DOHH2 (cell line): ENCODE measurements around the gene TSHZ2.

ENCODE experiments used
- H3F3A ChIP-seq: fragments of 200-600 bp; sonication (generic), shearing (Covaris generic); 2 replicates; pipeline ENCODE4 v1.6.0; 2016; ENCODE audit warnings: antibody characterized with exemption, mild to moderate bottlenecking; ENCODE audit not compliant: control insufficient read depth, insufficient read depth
- H3K27ac ChIP-seq: fragments of 200-600 bp; sonication (generic); 2 replicates; pipeline ENCODE4 v1.5.1; 2014; ENCODE audit warnings: low read depth, mild to moderate bottlenecking, low read length, moderate library complexity
- H3K27me3 ChIP-seq: fragments of 200-600 bp; sonication (generic); 2 replicates; pipeline ENCODE4 v1.6.1; 2014; ENCODE audit warnings: mild to moderate bottlenecking, low read length, mixed read lengths; ENCODE audit not compliant: control insufficient read depth
- H3K36me3 ChIP-seq: fragments of 200-600 bp; sonication (generic); 2 replicates; pipeline ENCODE4 v1.6.1; 2014; ENCODE audit warnings: mild to moderate bottlenecking, low read length, moderate library complexity, mixed read lengths; ENCODE audit not compliant: control insufficient read depth
- H3K4me1 ChIP-seq: fragments of 200-600 bp; sonication (generic); 2 replicates; pipeline ENCODE4 v1.6.1; 2014; ENCODE audit warnings: mild to moderate bottlenecking, low read length, mixed read lengths; ENCODE audit not compliant: control insufficient read depth
- H3K4me2 ChIP-seq: fragments of 200-600 bp; sonication (generic); 2 replicates; pipeline ENCODE4 v1.6.0; 2014; ENCODE audit warnings: mild to moderate bottlenecking, low read length, moderate library complexity
- H3K4me3 ChIP-seq: fragments of 200-600 bp; sonication (generic); 2 replicates; pipeline ENCODE4 v1.5.1; 2014; ENCODE audit warnings: mild to moderate bottlenecking, low read length, mixed read lengths
- H3K79me2 ChIP-seq: fragments of 200-600 bp; sonication (generic); 2 replicates; pipeline ENCODE4 v1.6.1; 2014; ENCODE audit warnings: mild to moderate bottlenecking, low read length, mixed read lengths; ENCODE audit not compliant: control insufficient read depth
- H3K9me2 ChIP-seq: fragments of 200-600 bp; sonication (generic); replicated peaks from 2 replicates; pipeline ENCODE4 v1.6.1; 2014; ENCODE audit warnings: mild to moderate bottlenecking, low read length, mixed read lengths; ENCODE audit not compliant: control insufficient read depth
- H3K9me3 ChIP-seq: fragments of 200-600 bp; sonication (generic); 2 replicates; pipeline ENCODE4 v1.6.1; 2014; ENCODE audit warnings: antibody characterized with exemption, low read length, mixed read lengths; ENCODE audit not compliant: control insufficient read depth, insufficient read depth
- H4K20me1 ChIP-seq: fragments of 200-600 bp; sonication (generic); 2 replicates; pipeline ENCODE4 v1.6.0; 2014; ENCODE audit warnings: low read depth, mild to moderate bottlenecking, antibody characterized with exemption, low read length, moderate library complexity; ENCODE audit not compliant: control insufficient read depth, insufficient read depth
- CTCF ChIP-seq: fragments of 200-600 bp; sonication (generic); IDR thresholded peaks from one replicate; pipeline ENCODE4 v1.5.1; 2014; ENCODE audit warnings: antibody characterized with exemption, mild to moderate bottlenecking, low read depth, low read length; ENCODE audit not compliant: poor library complexity, severe bottlenecking
- EZH2phosphoT487 ChIP-seq: fragments of 200-600 bp; sonication (generic); IDR thresholded peaks from 2 replicates; pipeline ENCODE4 v1.6.1; 2017; ENCODE audit warnings: borderline replicate concordance, mild to moderate bottlenecking, antibody characterized with exemption, low read length, moderate library complexity, mixed read lengths

Gene TSHZ2

GRCh38 chr20:53301869-53302268 is 329.7 kb downstream of the TSHZ2 start:
- Histone ChIP-seq H3K27ac (no peak overlapping the region), H3K27me3 (peaks cover 4% of the 10 kb centered on the region; the same call in 1 of the 2 replicates), H3K4me3 (no peak overlapping the region), H3K4me1 (no peaks in the 10 kb centered on the region), H3K4me2 (no peak overlapping the region), H3K9me3 (no peaks in the 10 kb centered on the region), H3K36me3 (no peaks in the 10 kb centered on the region), H3F3A (no peaks in the 10 kb centered on the region), H4K20me1 (no peaks in the 10 kb centered on the region), H3K79me2 (no peaks in the 10 kb centered on the region), H3K9me2 (no peaks in the 10 kb centered on the region)
- no peak for TF ChIP-seq EZH2phosphoT487
- no peak for TF ChIP-seq CTCF

GRCh38 chr20:53302695-53303412 is 330.7 kb downstream of the TSHZ2 start:
- no peaks in the 10 kb centered on the region for H3K4me1 ChIP-seq
- no peaks in the 10 kb centered on the region for H3K79me2 ChIP-seq
- H3F3A ChIP-seq, result no peaks in the 10 kb centered on the region
- H3K9me3 ChIP-seq, result no peaks in the 10 kb centered on the region
- no peak overlapping the region for H3K4me2 ChIP-seq
- H3K27me3 ChIP-seq, result peaks cover 4% of the 10 kb centered on the region; the same call in 1 of the 2 replicates
- H3K27ac ChIP-seq, result no peak overlapping the region
- no peak overlapping the region for H3K4me3 ChIP-seq
- no peaks in the 10 kb centered on the region for H4K20me1 ChIP-seq
- no peaks in the 10 kb centered on the region for H3K36me3 ChIP-seq
- H3K9me2 ChIP-seq, result no peaks in the 10 kb centered on the region
- no peak for TF ChIP-seq EZH2phosphoT487
- TF ChIP-seq CTCF, result no peak

GRCh38 chr20:53303413-53303760 is 331.2 kb downstream of the TSHZ2 start:
- Histone ChIP-seq H3K4me1 (no peaks in the 10 kb centered on the region), H3K9me3 (no peaks in the 10 kb centered on the region), H3K79me2 (no peaks in the 10 kb centered on the region), H3K4me3 (no peak overlapping the region), H3K9me2 (no peaks in the 10 kb centered on the region), H3K27me3 (peaks cover 4% of the 10 kb centered on the region; the same call in 1 of the 2 replicates), H3K36me3 (no peaks in the 10 kb centered on the region), H3F3A (no peaks in the 10 kb centered on the region), H4K20me1 (no peaks in the 10 kb centered on the region), H3K27ac (no peak overlapping the region), H3K4me2 (no peak overlapping the region)
- no peak for TF ChIP-seq CTCF
- no peak for TF ChIP-seq EZH2phosphoT487
